Ascending aorta (tissue), 2 donors: ENCODE measurements around the gene ESPN. TPM values are rescaled to one million over a fixed set of nuclear protein-coding genes. Genes with fewer than 3 reads are reported as not detected.

ENCODE experiments used
- DNase-seq, 2 donors: peaks; one replicate each; pipeline ENCODE4 v3.0.0-alpha.2; 2019; ENCODE audit warnings: low spot score in 2 of 2
- H3K27ac ChIP-seq, 2 donors: fragments of 200-600 bp; sonication (generic); one replicate each; pipeline ENCODE4 v1.5.1; 2016 to 2017; ENCODE audit warnings: mild to moderate bottlenecking in 1 of 2
- H3K27me3 ChIP-seq: fragments of 200-600 bp; sonication (generic); one replicate; pipeline ENCODE4 v1.5.1; 2017
- H3K36me3 ChIP-seq, 2 donors: fragments of 200-600 bp; sonication (generic); one replicate each; pipeline ENCODE4 v1.5.1; 2016
- H3K4me1 ChIP-seq, 2 donors: fragments of 200-600 bp; sonication (generic); one replicate each; pipeline ENCODE4 v1.5.1; 2016 to 2017; ENCODE audit warnings: mild to moderate bottlenecking in 1 of 2
- H3K4me3 ChIP-seq, 2 donors: fragments of 200-600 bp; sonication (generic); one replicate each; pipeline ENCODE4 v1.5.1; 2016 to 2017; ENCODE audit warnings: mild to moderate bottlenecking in 1 of 2
- H3K9me3 ChIP-seq, 2 donors: fragments of 200-600 bp; sonication (generic); one replicate each; pipeline ENCODE4 v1.5.1; 2016
- CTCF ChIP-seq, 3 experiments: fragments of 200-600 bp in 2 of 3; fragments of 450-650 bp in 1 of 3; sonication (generic) in 2 of 3; IDR thresholded peaks; one replicate each; pipeline ENCODE4 v1.5.1; 2016 to 2019; ENCODE audit warnings: antibody characterized with exemption in 3 of 3, mild to moderate bottlenecking in 1 of 3, moderate library complexity in 1 of 3
- intact Hi-C: fragments of 100-400 bp; cut with DNase I; formaldehyde crosslinking; loops from one replicate; pipeline ENCODE4 v1.15.1; 2023
- total RNA-seq: library from RNA; depleted of rRNA; stranded (reverse); fragments of >200 nt; gene quantifications from one replicate; pipeline ENCODE4 v1.1.0, GENCODE V29; 2016

ESPN gene
- total RNA-seq, 1 donor from 2014 or later = 2.2 TPM

- Histone ChIP-seq H3K27ac (no peak overlapping the region), H3K9me3 (no peaks in the 10 kb centered on the region), H3K27me3 (no peaks in the 10 kb centered on the region), H3K4me1 (no peaks in the 10 kb centered on the region), H3K4me3 (no peak overlapping the region), H3K36me3 (peaks cover 16 to 51% of the 10 kb centered on the region in 2 donors)
- DNase-seq = no peak
- intact Hi-C loops = no loop called here
- no peak for TF ChIP-seq CTCF (IDR thresholded peaks at IDR 0.05)
These were observed 43.4 kb downstream of the ESPN start for GRCh38 chr1:6467744-6468688.

- no peak for TF ChIP-seq CTCF (IDR thresholded peaks at IDR 0.05)
- peaks cover 16 to 58% of the 10 kb centered on the region in 2 donors for H3K36me3 ChIP-seq
- H3K9me3 ChIP-seq = no peaks in the 10 kb centered on the region
- intact Hi-C loops = no loop called here
- no peaks in the 10 kb centered on the region for H3K4me1 ChIP-seq
- no peak overlapping the region for H3K27ac ChIP-seq
- H3K4me3 ChIP-seq = no peak overlapping the region
- H3K27me3 ChIP-seq = no peaks in the 10 kb centered on the region
- no peak for DNase-seq
These were observed 44.3 kb downstream of the ESPN start for GRCh38 chr1:6468729-6469461.

GRCh38 chr1:6470132-6471085 is 45.8 kb downstream of the ESPN start:
- intact Hi-C loops = no loop called here
- H3K4me3 ChIP-seq = no peak overlapping the region
- peaks cover 16 to 65% of the 10 kb centered on the region in 2 donors for H3K36me3 ChIP-seq
- no peaks in the 10 kb centered on the region for H3K27me3 ChIP-seq
- H3K9me3 ChIP-seq = no peaks in the 10 kb centered on the region
- DNase-seq = no peak
- H3K27ac ChIP-seq = no peak overlapping the region
- no peak for TF ChIP-seq CTCF (IDR thresholded peaks at IDR 0.05)
- no peaks in the 10 kb centered on the region for H3K4me1 ChIP-seq

GRCh38 chr1:6471086-6471969 is 46.8 kb downstream of the ESPN start:
- Histone ChIP-seq H3K4me3 (no peak overlapping the region), H3K36me3 (peaks cover 16 to 65% of the 10 kb centered on the region in 2 donors), H3K4me1 (no peaks in the 10 kb centered on the region), H3K27me3 (no peaks in the 10 kb centered on the region), H3K27ac (no peak overlapping the region), H3K9me3 (no peaks in the 10 kb centered on the region)
- intact Hi-C loops = no loop called here
- TF ChIP-seq CTCF (IDR thresholded peaks at IDR 0.05) = no peak
- DNase-seq = no peak
